Measurements from ENCODE around the gene SP6. TPM values are rescaled to one million over a fixed set of nuclear protein-coding genes. Genes with fewer than 3 reads are reported as not detected.

The SP6 gene
- total RNA-seq, 2 donors from 2014 or later: not detected

GRCh38 chr17:47895856-47896671, 45.1 kb upstream of the SP6 start, which contains the start of gene SP2:
Gene SP2 (plus strand): TSS chr17:47896236. CDS start chr17:47896287, 51 bp downstream.
- Histone ChIP-seq H3K9me3 (no peaks in the 10 kb centered on the region), H3K27ac (peak within 1 kb of the TSS; percentile 97), H3K4me1 (ENCODE audit: control insufficient read depth in 1 of 2, low read depth in 2 of 2) (peaks cover 25 to 50% of the 10 kb centered on the region in 2 donors), H3K27me3 (replicated peaks; ENCODE audit: insufficient read depth) (no peaks in the 10 kb centered on the region), H3K4me3 (peak within 1 kb of the TSS; percentile 89), H3K36me3 (no peaks in the 10 kb centered on the region)
- no peak for TF ChIP-seq CTCF (IDR thresholded peaks at IDR 0.05)
- DNase-seq (ENCODE audit: low spot score) (peak; percentile 100), ATAC-seq (ENCODE audit: insufficient number of reproducible peaks, low FRiP score, low read depth) (peak; percentile 98)

GRCh38 chr17:47895347-47895855, 44.4 kb upstream of the SP6 start:
- no peak for ATAC-seq (ENCODE audit: insufficient number of reproducible peaks, low FRiP score, low read depth)
- H3K9me3 ChIP-seq: no peaks in the 10 kb centered on the region
- no peaks in the 10 kb centered on the region for H3K27me3 ChIP-seq (replicated peaks; ENCODE audit: insufficient read depth)
- DNase-seq (ENCODE audit: low spot score): no peak
- peak overlapping the region; percentile 95 to 97 for H3K27ac ChIP-seq
- peak overlapping the region; percentile 89 for H3K4me3 ChIP-seq
- TF ChIP-seq CTCF (IDR thresholded peaks at IDR 0.05): no peak
- no peaks in the 10 kb centered on the region for H3K36me3 ChIP-seq
- H3K4me1 ChIP-seq (ENCODE audit: control insufficient read depth in 1 of 2, low read depth in 2 of 2): peaks cover 18 to 43% of the 10 kb centered on the region in 2 donors

GRCh38 chr17:47894498-47895346, 43.8 kb upstream of the SP6 start:
- H3K27me3 ChIP-seq (replicated peaks; ENCODE audit: insufficient read depth): no peaks in the 10 kb centered on the region
- H3K36me3 ChIP-seq: no peaks in the 10 kb centered on the region
- peak overlapping the region; percentile 95 to 97 for H3K27ac ChIP-seq
- ATAC-seq (ENCODE audit: insufficient number of reproducible peaks, low FRiP score, low read depth): no peak
- peaks cover 14 to 36% of the 10 kb centered on the region in 2 donors for H3K4me1 ChIP-seq (ENCODE audit: control insufficient read depth in 1 of 2, low read depth in 2 of 2)
- H3K9me3 ChIP-seq: no peaks in the 10 kb centered on the region
- H3K4me3 ChIP-seq: peak overlapping the region; percentile 89
- no peak for TF ChIP-seq CTCF (IDR thresholded peaks at IDR 0.05)
- DNase-seq (ENCODE audit: low spot score): no peak

DNA sequence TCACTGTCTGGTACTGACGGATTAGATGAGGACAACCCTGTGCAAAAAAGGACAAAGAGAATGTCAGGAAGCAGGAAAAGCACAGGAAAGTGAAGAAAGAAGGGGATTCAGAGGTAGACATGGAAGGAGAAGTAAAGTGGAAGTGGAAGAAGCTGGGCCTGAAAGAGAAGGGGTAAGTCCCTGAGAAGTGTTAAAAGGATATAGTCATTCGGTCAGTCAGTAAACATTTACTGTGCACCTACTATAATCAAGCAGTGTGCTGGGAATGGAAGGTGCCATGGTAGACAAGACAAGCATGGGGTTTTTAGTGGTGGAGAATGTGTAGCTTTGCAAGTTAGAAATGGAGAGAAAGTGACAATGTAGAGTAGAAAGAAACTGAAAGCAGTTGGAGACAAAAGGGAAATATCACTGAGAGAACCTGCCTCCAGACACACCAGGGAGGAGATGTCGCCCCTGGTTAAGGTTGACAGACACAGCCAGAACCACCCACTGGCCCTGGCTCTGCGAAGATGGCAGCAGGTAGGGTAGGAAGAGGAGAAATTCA, 40.7 kb upstream of the SP6 start:
- ATAC-seq (ENCODE audit: insufficient number of reproducible peaks, low FRiP score, low read depth): no peak
- no peaks in the 10 kb centered on the region for H3K27me3 ChIP-seq (replicated peaks; ENCODE audit: insufficient read depth)
- peaks cover 3 to 7% of the 10 kb centered on the region in 2 donors for H3K4me1 ChIP-seq (ENCODE audit: control insufficient read depth in 1 of 2, low read depth in 2 of 2)
- no peak for DNase-seq (ENCODE audit: low spot score)
- H3K27ac ChIP-seq: no peak overlapping the region
- no peak for TF ChIP-seq CTCF (IDR thresholded peaks at IDR 0.05)
- no peak overlapping the region for H3K4me3 ChIP-seq
- no peaks in the 10 kb centered on the region for H3K36me3 ChIP-seq
- H3K9me3 ChIP-seq: no peaks in the 10 kb centered on the region
